Measurements from ENCODE around the gene C20orf141. TPM values are rescaled to one million over a fixed set of nuclear protein-coding genes. Genes with fewer than 3 reads are reported as not detected.

C20orf141 gene, protein sequence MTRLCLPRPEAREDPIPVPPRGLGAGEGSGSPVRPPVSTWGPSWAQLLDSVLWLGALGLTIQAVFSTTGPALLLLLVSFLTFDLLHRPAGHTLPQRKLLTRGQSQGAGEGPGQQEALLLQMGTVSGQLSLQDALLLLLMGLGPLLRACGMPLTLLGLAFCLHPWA
- 1.5 TPM in 1 of 2 replicates, not detected in the other for total RNA-seq

DNA sequence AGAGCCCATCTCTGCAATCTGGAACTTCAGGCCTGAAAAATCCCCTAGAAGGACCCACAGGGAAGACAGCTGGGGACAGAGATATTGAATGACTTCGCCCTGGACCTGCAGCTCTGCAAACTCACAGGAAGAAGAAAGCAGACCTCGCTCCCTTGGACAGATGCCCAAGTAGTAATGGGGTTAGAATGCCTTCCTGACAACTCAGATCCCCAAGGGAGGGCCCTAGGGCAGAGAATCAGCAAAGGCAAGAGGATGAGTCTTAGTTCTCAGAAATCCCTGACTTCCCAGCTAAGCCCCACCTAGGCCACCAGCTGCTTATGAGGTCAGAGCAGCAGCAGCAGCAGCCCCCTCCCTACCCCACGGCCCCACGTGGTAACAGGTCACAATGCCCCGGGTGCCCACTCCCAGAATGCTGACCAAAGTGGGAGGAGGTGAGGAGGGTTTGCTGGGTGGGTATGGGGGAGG, at the start of gene C20orf141:
Gene C20orf141 (plus strand): TSS at position 401 of the 465 bp plus-strand sequence. CDS start 198 bp downstream, outside the sequence.

DNA sequence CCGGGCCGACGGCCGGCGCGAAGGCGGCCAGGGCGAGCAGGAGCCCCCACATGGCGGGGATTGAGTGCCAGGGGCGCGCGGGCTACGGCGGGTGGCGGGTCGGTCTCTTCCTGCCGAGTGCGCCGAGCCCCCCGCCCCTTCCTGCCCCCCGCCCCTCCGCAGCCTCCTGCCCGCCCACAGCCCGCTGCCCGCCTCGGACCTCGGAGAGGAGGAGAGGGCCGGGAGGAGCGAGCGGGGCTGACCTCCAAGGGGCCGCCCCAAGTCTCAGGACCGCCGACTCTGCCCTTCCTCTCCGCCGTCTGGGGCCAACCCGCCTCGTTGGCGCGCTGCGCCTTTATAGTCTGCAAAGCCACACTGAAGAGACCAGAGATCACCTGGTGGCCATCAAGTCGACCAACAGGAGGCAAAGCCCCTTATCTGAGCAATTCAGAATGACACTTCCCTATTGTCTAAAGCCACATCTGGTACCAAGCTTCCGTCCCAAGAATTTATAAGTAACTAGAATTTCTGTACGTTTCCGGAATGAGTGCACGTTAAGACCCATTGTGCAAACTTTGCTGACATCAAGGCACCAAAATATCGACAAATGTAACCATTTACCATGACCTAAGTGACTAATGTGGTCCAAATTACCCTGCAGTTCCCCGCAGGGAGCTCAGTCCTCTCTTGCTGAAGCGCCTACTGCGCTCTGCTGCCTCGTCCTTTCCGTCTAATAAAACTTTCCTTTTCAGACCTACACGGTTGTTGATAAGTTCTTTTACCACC, 14.1 kb upstream of the C20orf141 start, which contains the start of gene CPXM1:
Gene CPXM1 (minus strand): TSS at position 107 of the 765 bp plus-strand sequence. CDS start 55 bp downstream, at position 52.

DNA sequence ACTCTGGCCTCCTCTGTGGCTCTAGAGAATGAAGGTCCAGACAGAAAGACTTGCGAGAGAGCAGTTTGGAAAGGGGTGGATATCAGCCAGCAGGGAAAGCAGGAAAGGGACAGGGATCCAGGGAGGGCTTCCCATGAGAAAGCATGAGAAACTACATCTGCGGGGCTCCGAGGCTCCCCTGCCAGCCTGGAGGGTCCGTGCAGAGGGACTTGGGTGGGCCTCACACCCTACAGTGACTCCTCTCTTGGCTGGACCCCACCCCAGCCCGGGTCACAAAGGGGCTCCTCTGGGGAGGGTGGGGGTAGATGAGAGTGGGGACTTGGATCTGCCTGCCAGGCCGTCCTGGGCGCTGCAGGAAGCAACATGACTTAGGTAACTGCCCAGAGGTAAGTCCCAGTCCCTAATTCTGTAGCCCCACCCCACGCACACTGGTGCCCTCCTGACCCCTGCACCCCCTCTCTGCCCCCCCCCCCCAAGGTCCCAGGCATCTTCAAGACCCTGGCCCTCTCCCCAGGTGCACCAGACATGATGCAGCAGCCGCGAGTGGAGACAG, 1.3 kb downstream of the C20orf141 start, which contains the start of gene TMEM239:
Gene TMEM239 (plus strand): TSS at position 335 of the 553 bp plus-strand sequence. CDS start 191 bp downstream, at position 526.

DNA sequence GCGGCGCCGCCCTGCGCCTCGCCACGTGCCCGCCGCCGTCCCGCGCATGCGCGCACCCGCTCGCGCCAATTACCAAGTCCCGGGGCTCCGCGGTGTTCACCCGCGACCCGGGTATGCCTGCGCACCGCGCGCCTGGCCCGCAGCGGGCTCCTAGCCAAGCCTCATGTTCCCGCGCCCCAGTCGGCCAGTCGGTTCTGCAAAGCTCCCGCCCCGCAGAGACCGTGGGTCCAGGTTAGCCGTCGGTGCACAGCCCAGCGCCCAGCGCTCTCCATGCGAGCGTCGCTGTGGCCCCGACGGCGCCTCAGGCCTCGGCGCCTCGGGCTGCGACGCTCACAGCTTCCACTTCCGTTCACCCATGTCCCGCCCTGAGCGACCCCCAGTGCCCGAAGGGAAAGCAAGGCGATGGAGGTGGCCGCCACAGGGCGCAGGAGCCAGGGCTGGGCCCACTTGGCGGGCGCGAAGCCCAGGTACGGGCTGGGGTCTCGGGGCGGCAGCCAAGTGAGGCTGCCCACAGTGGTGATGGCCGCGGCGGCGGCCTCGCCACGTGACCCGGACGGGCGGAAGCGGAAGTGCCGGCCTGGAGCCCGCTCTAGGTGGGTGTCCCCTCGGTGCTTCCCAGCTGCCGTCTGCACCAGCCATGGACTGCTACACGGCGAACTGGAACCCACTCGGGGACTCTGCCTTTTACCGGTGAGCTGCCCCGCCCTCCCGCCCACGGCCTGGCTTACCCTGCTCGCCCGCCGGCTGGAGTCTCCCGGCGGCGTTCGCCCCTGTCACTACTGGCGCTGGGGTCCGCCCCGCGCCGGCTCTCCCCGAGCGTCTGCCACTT, 25.6 kb downstream of the C20orf141 start, which contains the start of the genes PCED1A and VPS16:
Gene PCED1A (minus strand): TSS at position 518 of the 829 bp plus-strand sequence. CDS start 743 bp downstream, outside the sequence.
Gene VPS16 (plus strand): TSS at position 608 of the 829 bp plus-strand sequence. CDS start 30 bp downstream, at position 638.

Other genes with a start within 250 kb of the C20orf141 start
- 93.5 and 97.7 TPM in 2 replicates for gene NOP56, start 162.4 kb upstream of the C20orf141 start, total RNA-seq
- gene IDH3B, start 150.8 kb upstream of the C20orf141 start, total RNA-seq: 75.5 and 83.9 TPM in 2 replicates
- 0.49 and 1.4 TPM in 2 replicates for gene EBF4, start 122.2 kb upstream of the C20orf141 start, total RNA-seq
- gene CPXM1, start 14.4 kb upstream of the C20orf141 start, total RNA-seq: 0.97 and 2.5 TPM in 2 replicates
- gene TMEM239, start 1.4 kb downstream of the C20orf141 start, total RNA-seq: not detected in 2 replicates
- 21.9 and 36.6 TPM in 2 replicates for gene PCED1A, start 25.7 kb downstream of the C20orf141 start, total RNA-seq
- gene VPS16, start 25.8 kb downstream of the C20orf141 start, total RNA-seq: 31.1 and 40.6 TPM in 2 replicates
- 46.0 and 61.7 TPM in 2 replicates for gene PTPRA, start 58.5 kb downstream of the C20orf141 start, total RNA-seq
- not detected in 2 replicates for gene GNRH2, start 228.6 kb downstream of the C20orf141 start, total RNA-seq
- 31.6 and 33.2 TPM in 2 replicates for gene MRPS26, start 231.1 kb downstream of the C20orf141 start, total RNA-seq